ENCODE data around the gene CMTM6. TPM values are rescaled to one million over a fixed set of nuclear protein-coding genes. Genes with fewer than 3 reads are reported as not detected.

CMTM6 gene
- total RNA-seq, 1 donor from 2014 or later, result 37.5 TPM

- TF ChIP-seq CTCF (conservative IDR thresholded peaks at IDR 0.05), result no peak
- H3K9me3 Mint-ChIP-seq, result no peaks in the 10 kb centered on the region
- no peak overlapping the region for H3K27ac Mint-ChIP-seq
- H3K4me3 Mint-ChIP-seq, result no peak overlapping the region
- peak; percentile 18 for DNase-seq (ENCODE audit: extremely low spot score, unreplicated experiment)
- H3K4me1 Mint-ChIP-seq (ENCODE audit: unreplicated experiment), result peaks cover 10% of the 10 kb centered on the region
- H3K36me3 Mint-ChIP-seq, result peaks cover 3% of the 10 kb centered on the region
- peaks cover 3% of the 10 kb centered on the region for H3K27me3 Mint-ChIP-seq
These were observed 66.5 kb downstream of the CMTM6 start for GRCh38 chr3:32435911-32436815.

- DNase-seq (ENCODE audit: extremely low spot score, unreplicated experiment), result peak; percentile 10
- TF ChIP-seq CTCF (conservative IDR thresholded peaks at IDR 0.05), result no peak
These were observed 68.4 kb downstream of the CMTM6 start for GRCh38 chr3:32434206-32434605.

GRCh38 chr3:32432711-32433530 is 69.7 kb downstream of the CMTM6 start:
- Mint-ChIP-seq H3K9me3 (no peaks in the 10 kb centered on the region), H3K27ac (no peak overlapping the region), H3K36me3 (peaks cover 3% of the 10 kb centered on the region), H3K27me3 (peaks cover 5% of the 10 kb centered on the region), H3K4me3 (no peak overlapping the region), H3K4me1 (ENCODE audit: unreplicated experiment) (peaks cover 4% of the 10 kb centered on the region)
- no peak for TF ChIP-seq CTCF (conservative IDR thresholded peaks at IDR 0.05)
- DNase-seq (ENCODE audit: extremely low spot score, unreplicated experiment), result no peak

More at GRCh38 chr3:32434206-32434605, 68.4 kb downstream of the CMTM6 start:
- peaks cover 5% of the 10 kb centered on the region for H3K27me3 Mint-ChIP-seq
- peaks cover 3% of the 10 kb centered on the region for H3K36me3 Mint-ChIP-seq
- no peak overlapping the region for H3K4me3 Mint-ChIP-seq
- no peak overlapping the region for H3K27ac Mint-ChIP-seq
- peaks cover 10% of the 10 kb centered on the region for H3K4me1 Mint-ChIP-seq (ENCODE audit: unreplicated experiment)
- H3K9me3 Mint-ChIP-seq, result no peaks in the 10 kb centered on the region

GRCh38 chr3:32432045-32432710 is 70.5 kb downstream of the CMTM6 start:
- H3K27me3 Mint-ChIP-seq, result peaks cover 10% of the 10 kb centered on the region
- no peak for TF ChIP-seq CTCF (conservative IDR thresholded peaks at IDR 0.05)
- H3K9me3 Mint-ChIP-seq, result no peaks in the 10 kb centered on the region
- H3K4me3 Mint-ChIP-seq, result no peak overlapping the region
- no peak for DNase-seq (ENCODE audit: extremely low spot score, unreplicated experiment)
- H3K36me3 Mint-ChIP-seq, result peaks cover 3% of the 10 kb centered on the region
- H3K4me1 Mint-ChIP-seq (ENCODE audit: unreplicated experiment), result peaks cover 4% of the 10 kb centered on the region
- H3K27ac Mint-ChIP-seq, result no peak overlapping the region

GRCh38 chr3:32431481-32431880 is 71.2 kb downstream of the CMTM6 start:
- no peak for DNase-seq (ENCODE audit: extremely low spot score, unreplicated experiment)
- Mint-ChIP-seq H3K36me3 (peaks cover 3% of the 10 kb centered on the region), H3K9me3 (no peaks in the 10 kb centered on the region), H3K4me1 (ENCODE audit: unreplicated experiment) (peaks cover 4% of the 10 kb centered on the region), H3K27ac (no peak overlapping the region), H3K4me3 (no peak overlapping the region), H3K27me3 (peaks cover 10% of the 10 kb centered on the region)
- TF ChIP-seq CTCF (conservative IDR thresholded peaks at IDR 0.05), result no peak
